Neural progenitor cell (in vitro differentiated cells): Measurements from ENCODE around the gene FEV.

Experiments
- EZH2 ChIP-seq: fragments of 200-600 bp; sonication (generic); IDR thresholded peaks from 2 replicates; pipeline ENCODE4 v1.6.1; 2017; ENCODE audit warnings: antibody characterized with exemption, mild to moderate bottlenecking, moderate library complexity
- EZH2phosphoT487 ChIP-seq: fragments of 200-600 bp; sonication (generic); IDR thresholded peaks from 2 replicates; pipeline ENCODE4 v1.6.1; 2017; ENCODE audit warnings: antibody characterized with exemption
- TF ChIP-seq, protein P1 (sequence below): fragments of 200-600 bp; sonication (generic); IDR thresholded peaks from 2 replicates; pipeline ENCODE4 v1.5.1; 2017; ENCODE audit warnings: antibody characterized with exemption, mild to moderate bottlenecking

DNA sequence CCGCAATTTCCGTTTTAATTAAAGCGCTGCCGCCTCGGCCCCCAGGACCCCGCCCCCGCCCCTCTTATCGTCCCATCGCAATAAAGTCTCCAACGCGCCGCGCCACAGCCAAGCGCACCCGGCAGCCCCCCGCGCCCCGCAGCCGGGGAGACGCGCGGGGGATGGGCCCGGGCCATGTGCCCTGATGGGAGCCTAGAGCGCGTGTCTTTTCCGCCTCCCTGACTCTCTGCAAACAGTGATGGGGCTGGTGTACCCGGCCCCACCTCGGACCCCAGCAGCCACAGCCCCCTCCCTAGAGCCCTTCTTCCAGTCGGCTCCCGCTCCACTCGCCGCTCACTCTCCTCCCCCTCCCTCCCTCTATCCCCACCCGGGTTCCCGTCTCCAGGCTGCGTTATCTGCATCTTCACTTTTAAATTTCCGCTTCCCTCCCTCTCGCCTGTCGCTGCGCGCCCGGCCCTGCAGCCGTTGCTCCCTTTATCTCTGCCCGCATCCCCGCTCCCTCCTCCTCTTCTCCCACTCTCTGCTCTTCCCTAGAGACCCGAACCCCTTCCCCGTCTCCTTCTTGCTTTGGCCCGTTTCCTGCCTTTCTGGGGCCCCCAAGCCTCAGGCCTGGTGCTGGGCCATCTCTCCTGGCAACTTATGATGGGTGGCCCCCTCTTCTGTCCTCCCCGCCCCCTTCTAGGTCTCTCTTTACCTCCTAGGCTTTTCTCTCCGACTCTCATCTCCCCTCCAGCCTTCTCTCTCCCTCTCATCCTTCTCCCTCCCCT is 524 bp upstream of the FEV start:
- TF ChIP-seq, protein P1, sequence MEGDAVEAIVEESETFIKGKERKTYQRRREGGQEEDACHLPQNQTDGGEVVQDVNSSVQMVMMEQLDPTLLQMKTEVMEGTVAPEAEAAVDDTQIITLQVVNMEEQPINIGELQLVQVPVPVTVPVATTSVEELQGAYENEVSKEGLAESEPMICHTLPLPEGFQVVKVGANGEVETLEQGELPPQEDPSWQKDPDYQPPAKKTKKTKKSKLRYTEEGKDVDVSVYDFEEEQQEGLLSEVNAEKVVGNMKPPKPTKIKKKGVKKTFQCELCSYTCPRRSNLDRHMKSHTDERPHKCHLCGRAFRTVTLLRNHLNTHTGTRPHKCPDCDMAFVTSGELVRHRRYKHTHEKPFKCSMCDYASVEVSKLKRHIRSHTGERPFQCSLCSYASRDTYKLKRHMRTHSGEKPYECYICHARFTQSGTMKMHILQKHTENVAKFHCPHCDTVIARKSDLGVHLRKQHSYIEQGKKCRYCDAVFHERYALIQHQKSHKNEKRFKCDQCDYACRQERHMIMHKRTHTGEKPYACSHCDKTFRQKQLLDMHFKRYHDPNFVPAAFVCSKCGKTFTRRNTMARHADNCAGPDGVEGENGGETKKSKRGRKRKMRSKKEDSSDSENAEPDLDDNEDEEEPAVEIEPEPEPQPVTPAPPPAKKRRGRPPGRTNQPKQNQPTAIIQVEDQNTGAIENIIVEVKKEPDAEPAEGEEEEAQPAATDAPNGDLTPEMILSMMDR = no peak
- no peak for TF ChIP-seq EZH2
- peak; percentile 28 for TF ChIP-seq EZH2phosphoT487
